Heart left ventricle (tissue), 16 donors: ENCODE measurements around the gene SLC9A5. TPM values are rescaled to one million over a fixed set of nuclear protein-coding genes. Genes with fewer than 3 reads are reported as not detected.

ENCODE experiments used
- ATAC-seq, 4 donors: fragments of 200-7000 bp; cut with Tn5 transposase; one replicate each; pipeline ENCODE4 v1.9.1; 2020 to 2022; ENCODE audit warnings: moderate library complexity in 4 of 4, mild to moderate bottlenecking in 3 of 4, moderate number of reproducible peaks in 1 of 4
- DNase-seq, 5 donors: peaks; one replicate each; pipeline ENCODE4 v3.0.0-alpha.2; 2020
- H3K27ac ChIP-seq, 12 donors: fragments of 200-600 bp; sonication (generic) in 4 of 12; one replicate each; pipeline versions ENCODE4 v1.5.0 to v1.8.0; 2016 to 2022; ENCODE audit warnings: mild to moderate bottlenecking in 2 of 12
- H3K27me3 ChIP-seq, 9 donors: fragments of 200-600 bp; sonication (generic) in 2 of 9; one replicate each; pipeline versions ENCODE4 v1.5.1 to v1.8.0; 2016 to 2022; ENCODE audit warnings: mild to moderate bottlenecking in 3 of 9
- H3K36me3 ChIP-seq, 9 donors: fragments of 200-600 bp; sonication (generic) in 2 of 9; one replicate each; pipeline versions ENCODE4 v1.5.0 to v1.8.0; 2018 to 2022; ENCODE audit warnings: mild to moderate bottlenecking in 2 of 9
- H3K4me1 ChIP-seq, 12 donors: fragments of 200-600 bp; sonication (generic) in 4 of 12; one replicate each; pipeline versions ENCODE4 v1.5.0 to v1.8.0; 2016 to 2022; ENCODE audit warnings: mild to moderate bottlenecking in 3 of 12
- H3K4me3 ChIP-seq, 12 donors: fragments of 200-600 bp; sonication (generic) in 4 of 12; one replicate each; pipeline versions ENCODE4 v1.5.0 to v1.8.0; 2017 to 2022; ENCODE audit warnings: mild to moderate bottlenecking in 9 of 12, moderate library complexity in 4 of 12
- H3K9me3 ChIP-seq, 12 donors: fragments of 200-600 bp; sonication (generic) in 4 of 12; one replicate each; pipeline versions ENCODE4 v1.5.0 to v1.8.0; 2016 to 2022; ENCODE audit warnings: mild to moderate bottlenecking in 1 of 12
- POLR2A ChIP-seq, 2 donors: fragments of 450-650 bp; IDR thresholded peaks; one replicate each; pipeline ENCODE4 v1.6.1; 2017; ENCODE audit warnings: antibody characterized with exemption in 2 of 2, mild to moderate bottlenecking in 2 of 2, moderate library complexity in 2 of 2
- intact Hi-C, 10 donors: fragments of 100-400 bp; cut with DNase I; formaldehyde crosslinking; loops; one replicate each; pipeline versions ENCODE4 v1.11.1 to v1.14.2; 2022
- microRNA counts, 2 donors: library from miRNA; unstranded; fragments of <30 nt; microRNA quantifications; one replicate each; lab custom pipeline; 2016
- microRNA-seq, 4 donors: library from miRNA; unstranded; fragments of <30 nt; microRNA quantifications; one replicate each; pipeline versions ENCODE4 to v1.2.0, GENCODE V29; 2017 to 2020
- polyA plus RNA-seq, 2 donors: library from polyadenylated mRNA; stranded (reverse); fragments of 200-250 nt; gene quantifications; one replicate each; pipeline ENCODE4 v1.2.3, GENCODE V29; 2013
- total RNA-seq, 9 donors: library from RNA; depleted of rRNA in 2 of 9; stranded (reverse); fragments of >200 nt in 2 of 9; fragmentation: NEBNext Ultra II Directional in 3 of 9; extraction: Animal tissue kit (Norgen Biotek cat#: 25700) in 3 of 9; gene quantifications; one replicate each; pipeline versions ENCODE4 v1.1.0 to v1.2.4, GENCODE V29; 2016 to 2023
- TF ChIP-seq, protein P1 (sequence below), 12 donors: fragments of 200-600 bp; sonication (generic) in 4 of 12; IDR thresholded peaks; one replicate each; pipeline versions ENCODE4 v1.5.0 to v1.8.0; 2018 to 2022; ENCODE audit warnings: antibody characterized with exemption in 12 of 12, mild to moderate bottlenecking in 5 of 12
- donor health status: ischemic (EF 13 %, LVEDD 7.1; RV severe dilation, severe dysfunction).
- donor health status: healthy with polysubstance abuse.
- donor health status: DM: no; HTN: yes; CAD: no.
- donor health status: DM: no; HTN: no; CAD: no.
- donor health status: ischemic (EF 25% LVEDD 6.9; RV normal size, moderate dysfunction).
- donor health status: ischemic (EF 25% LVEDD 5.7; RV mildly dilated, moderate dysfunction).
- donor health status: healthy.
- donor health status: DM: yes; HTN: yes; CAD: no.
- donor health status: ischemic (EF 35%, LVEDD 5.7; RV mildly dilated, moderate dysfunction).
- donor health status: nonischemic (EF 11% LVEDD 7.7; RV severe dilation, severe dysfunction).
- donor health status: DM: yes; HTN: yes; CAD: no.
- donor health status: PGD.
- donor health status: ischemic (EF 29% LVEDD 5.4; RV normal size, mild dysfunction).
- donor health status: nonischemic (EF 23%, LVEDD 6.1; RV moderate dilation, normal function).

Gene SLC9A5
- total and polyA plus RNA-seq, 11 donors = 0.16 to 2.0 (median 1.2) TPM

DNA sequence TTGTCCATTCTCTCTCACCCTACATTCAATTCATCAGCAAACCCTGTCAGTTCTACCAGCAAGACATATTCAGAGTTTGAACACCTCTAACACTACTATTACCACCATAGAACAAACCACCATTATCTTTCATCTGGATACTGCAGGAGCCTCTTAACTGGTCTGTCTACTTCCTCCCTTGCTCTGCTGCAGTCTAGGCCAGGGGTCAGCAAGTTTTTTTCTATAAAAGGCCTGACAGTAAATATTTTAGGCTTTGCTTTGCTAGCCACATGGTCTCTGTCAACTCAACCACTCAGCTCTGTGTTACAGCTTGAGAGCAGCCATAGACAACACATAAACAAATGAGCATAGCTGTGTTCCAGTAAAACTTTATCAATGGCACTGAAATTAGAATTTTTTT lies 63.9 kb downstream of the SLC9A5 start:
- H3K36me3 ChIP-seq = no peaks in the 10 kb centered on the region
- DNase-seq (no peak), ATAC-seq (no peak)
- intact Hi-C loops = no loop called here
- peaks cover 0 to 9% (median 0%) of the 10 kb centered on the region in 12 donors for H3K4me1 ChIP-seq
- TF ChIP-seq POLR2A (IDR thresholded peaks at IDR 0.05) = no peak
- TF ChIP-seq, protein P1, sequence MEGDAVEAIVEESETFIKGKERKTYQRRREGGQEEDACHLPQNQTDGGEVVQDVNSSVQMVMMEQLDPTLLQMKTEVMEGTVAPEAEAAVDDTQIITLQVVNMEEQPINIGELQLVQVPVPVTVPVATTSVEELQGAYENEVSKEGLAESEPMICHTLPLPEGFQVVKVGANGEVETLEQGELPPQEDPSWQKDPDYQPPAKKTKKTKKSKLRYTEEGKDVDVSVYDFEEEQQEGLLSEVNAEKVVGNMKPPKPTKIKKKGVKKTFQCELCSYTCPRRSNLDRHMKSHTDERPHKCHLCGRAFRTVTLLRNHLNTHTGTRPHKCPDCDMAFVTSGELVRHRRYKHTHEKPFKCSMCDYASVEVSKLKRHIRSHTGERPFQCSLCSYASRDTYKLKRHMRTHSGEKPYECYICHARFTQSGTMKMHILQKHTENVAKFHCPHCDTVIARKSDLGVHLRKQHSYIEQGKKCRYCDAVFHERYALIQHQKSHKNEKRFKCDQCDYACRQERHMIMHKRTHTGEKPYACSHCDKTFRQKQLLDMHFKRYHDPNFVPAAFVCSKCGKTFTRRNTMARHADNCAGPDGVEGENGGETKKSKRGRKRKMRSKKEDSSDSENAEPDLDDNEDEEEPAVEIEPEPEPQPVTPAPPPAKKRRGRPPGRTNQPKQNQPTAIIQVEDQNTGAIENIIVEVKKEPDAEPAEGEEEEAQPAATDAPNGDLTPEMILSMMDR (IDR thresholded peaks at IDR 0.05) = no peak
- H3K27me3 ChIP-seq = peaks cover 0 to 6% (median 0%) of the 10 kb centered on the region in 9 donors
- H3K4me3 ChIP-seq = no peak overlapping the region
- no peak overlapping the region for H3K27ac ChIP-seq
- H3K9me3 ChIP-seq = no peaks in the 10 kb centered on the region

DNA sequence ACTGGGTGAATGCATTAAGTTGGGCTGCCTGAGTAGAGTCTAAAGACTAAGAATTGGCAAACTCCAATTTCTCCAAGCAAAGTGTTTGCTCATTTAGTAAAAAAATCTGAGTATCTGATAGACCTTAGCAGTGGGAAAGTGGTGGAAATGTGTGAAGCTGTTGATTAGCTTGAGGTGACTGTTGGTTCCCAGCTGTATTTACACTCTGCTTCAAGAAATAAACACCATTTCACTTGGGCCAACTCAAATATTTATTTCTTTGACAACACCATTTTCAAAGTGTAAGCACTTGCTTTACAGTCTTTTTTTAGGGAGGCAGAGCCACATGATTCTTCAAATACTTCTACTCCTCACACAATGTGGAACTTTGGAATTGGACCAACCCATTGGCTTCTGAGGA lies 69.1 kb downstream of the SLC9A5 start:
- peaks cover 0 to 52% (median 5%) of the 10 kb centered on the region in 9 donors for H3K27me3 ChIP-seq
- no peaks in the 10 kb centered on the region for H3K9me3 ChIP-seq

More for the DNA sequence above, 69.1 kb downstream of the SLC9A5 start:
- no peak overlapping the region for H3K27ac ChIP-seq
- ATAC-seq = no peak
- TF ChIP-seq, protein P1 (IDR thresholded peaks at IDR 0.05) = no peak
- TF ChIP-seq POLR2A (IDR thresholded peaks at IDR 0.05) = no peak
- H3K4me3 ChIP-seq = no peak overlapping the region
- no peak for DNase-seq
- H3K36me3 ChIP-seq = no peaks in the 10 kb centered on the region
- no peaks in the 10 kb centered on the region for H3K4me1 ChIP-seq
- intact Hi-C loops = no loop called here

MicroRNAs within 50 kb of the gene (microRNA counts, 767-probe panel; counts per million panel counts)
- microRNA hsa-miR-328 (lab: Ali Mortazavi, UCI) = 1,472 to 1,754 counts per million in 2 donors

Small RNA genes within 50 kb of the gene (microRNA-seq; reads per million reads assigned to microRNA genes)
- gene MIR328 = 154 to 533 (median 271) reads per million in 4 donors

Other genes starting within 250 kb of the SLC9A5 start
- gene CBFB, start 219.8 kb upstream of the SLC9A5 start, total RNA-seq = 10 to 100 TPM; 16.4 to 53.6 (median 28.1) TPM
- 10 to 100 TPM; 11.3 to 41.0 TPM for gene CBFB, start 219.8 kb upstream of the SLC9A5 start, polyA plus RNA-seq
- 10 to 100 TPM in 5 of 9 donors, 1 to 10 TPM in 4; 8.4 to 17.8 (median 11.6) TPM for gene PHAF1, start 139.0 kb upstream of the SLC9A5 start, total RNA-seq
- 10 to 100 TPM in 1 of 2 donors, 1 to 10 TPM in 1; 5.6 to 11.6 TPM for gene PHAF1, start 139.0 kb upstream of the SLC9A5 start, polyA plus RNA-seq
- 10 to 100 TPM in 5 of 9 donors, 1 to 10 TPM in 4; 8.6 to 17.5 (median 11.9) TPM for gene B3GNT9, start 98.0 kb upstream of the SLC9A5 start, total RNA-seq
- gene B3GNT9, start 98.0 kb upstream of the SLC9A5 start, polyA plus RNA-seq = 10 to 100 TPM in 1 of 2 donors, 1 to 10 TPM in 1; 6.4 to 16.9 TPM
- gene TRADD, start 89.1 kb upstream of the SLC9A5 start, total RNA-seq = 10 to 100 TPM in 4 of 9 donors, 1 to 10 TPM in 5; 4.7 to 14.3 (median 8.4) TPM
- 10 to 100 TPM in 1 of 2 donors, 1 to 10 TPM in 1; 6.8 to 16.2 TPM for gene TRADD, start 89.1 kb upstream of the SLC9A5 start, polyA plus RNA-seq
- gene FBXL8, start 89.0 kb upstream of the SLC9A5 start, total RNA-seq = 10 to 100 TPM in 1 of 9 donors, 1 to 10 TPM in 8; 5.0 to 13.4 (median 7.2) TPM
- 1 to 10 TPM; 5.4 to 9.2 TPM for gene FBXL8, start 89.0 kb upstream of the SLC9A5 start, polyA plus RNA-seq
- 10 to 100 TPM; 11.6 to 62.4 (median 35.4) TPM for gene HSF4, start 84.2 kb upstream of the SLC9A5 start, total RNA-seq
- 10 to 100 TPM in 1 of 2 donors, 1 to 10 TPM in 1; 5.9 to 62.5 TPM for gene HSF4, start 84.2 kb upstream of the SLC9A5 start, polyA plus RNA-seq
- gene NOL3, start 78.4 kb upstream of the SLC9A5 start, total RNA-seq = 100 to 1,000 TPM in 1 of 9 donors, 10 to 100 TPM in 8; 64.9 to 119 (median 77.4) TPM
- gene NOL3, start 78.4 kb upstream of the SLC9A5 start, polyA plus RNA-seq = 100 to 1,000 TPM; 112 to 121 TPM
- 10 to 100 TPM in 5 of 9 donors, 1 to 10 TPM in 4; 4.1 to 21.6 (median 11.1) TPM for gene MATCAP1, start 65.0 kb upstream of the SLC9A5 start, total RNA-seq
- gene MATCAP1, start 65.0 kb upstream of the SLC9A5 start, polyA plus RNA-seq = 10 to 100 TPM; 10.2 to 15.5 TPM
- gene EXOC3L1, start 58.8 kb upstream of the SLC9A5 start, total RNA-seq = 1 to 10 TPM; 1.9 to 9.1 (median 2.8) TPM
- gene EXOC3L1, start 58.8 kb upstream of the SLC9A5 start, polyA plus RNA-seq = 1 to 10 TPM; 3.4 to 7.0 TPM
- 10 to 100 TPM; 25.2 to 71.3 (median 33.7) TPM for gene E2F4, start 56.8 kb upstream of the SLC9A5 start, total RNA-seq
- 10 to 100 TPM; 29.3 to 41.4 TPM for gene E2F4, start 56.8 kb upstream of the SLC9A5 start, polyA plus RNA-seq
- 1 to 10 TPM in 1 of 9 donors, under 1 TPM in 8; 0.32 to 1.8 (median 0.65) TPM for gene ELMO3, start 49.8 kb upstream of the SLC9A5 start, total RNA-seq
- under 1 TPM; 0.68 to 0.91 TPM for gene ELMO3, start 49.8 kb upstream of the SLC9A5 start, polyA plus RNA-seq
- gene TMEM208, start 21.8 kb upstream of the SLC9A5 start, total RNA-seq = 10 to 100 TPM in 6 of 9 donors, 1 to 10 TPM in 3; 6.2 to 21.8 (median 11.9) TPM
- 10 to 100 TPM; 49.5 to 79.7 TPM for gene TMEM208, start 21.8 kb upstream of the SLC9A5 start, polyA plus RNA-seq
- gene FHOD1, start 1.5 kb upstream of the SLC9A5 start, total RNA-seq = 10 to 100 TPM in 8 of 9 donors, 1 to 10 TPM in 1; 9.6 to 30.3 (median 18.0) TPM
- gene FHOD1, start 1.5 kb upstream of the SLC9A5 start, polyA plus RNA-seq = 10 to 100 TPM; 13.1 to 26.6 TPM
- 1 to 10 TPM in 4 of 9 donors, under 1 TPM in 5; 0.44 to 4.0 (median 0.94) TPM for gene PLEKHG4, start 30.6 kb downstream of the SLC9A5 start, total RNA-seq
- 1 to 10 TPM; 1.2 to 1.4 TPM for gene PLEKHG4, start 30.6 kb downstream of the SLC9A5 start, polyA plus RNA-seq
- gene KCTD19, start 77.8 kb downstream of the SLC9A5 start, total RNA-seq = under 1 TPM in 1 of 9 donors, not detected in 8; 0.29 TPM
- under 1 TPM in 1 of 2 donors, not detected in 1; 0.19 TPM for gene KCTD19, start 77.8 kb downstream of the SLC9A5 start, polyA plus RNA-seq
- gene LRRC36, start 77.8 kb downstream of the SLC9A5 start, total RNA-seq = under 1 TPM in 1 of 9 donors, not detected in 8; 0.27 TPM
- gene LRRC36, start 77.8 kb downstream of the SLC9A5 start, polyA plus RNA-seq = under 1 TPM; 0.15 to 0.42 TPM
- 10 to 100 TPM in 5 of 9 donors, 1 to 10 TPM in 4; 7.0 to 17.0 (median 10.2) TPM for gene TPPP3, start 144.5 kb downstream of the SLC9A5 start, total RNA-seq
- gene TPPP3, start 144.5 kb downstream of the SLC9A5 start, polyA plus RNA-seq = 10 to 100 TPM; 13.4 to 20.1 TPM
- 10 to 100 TPM in 1 of 9 donors, 1 to 10 TPM in 8; 3.5 to 11.6 (median 5.4) TPM for gene ZDHHC1, start 167.5 kb downstream of the SLC9A5 start, total RNA-seq
- 1 to 10 TPM; 2.7 to 5.1 TPM for gene ZDHHC1, start 167.5 kb downstream of the SLC9A5 start, polyA plus RNA-seq
- gene HSD11B2, start 182.1 kb downstream of the SLC9A5 start, total RNA-seq = under 1 TPM in 8 of 9 donors, not detected in 1; 0.32 to 1.00 (median 0.59) TPM
- gene HSD11B2, start 182.1 kb downstream of the SLC9A5 start, polyA plus RNA-seq = under 1 TPM; 0.15 to 0.26 TPM
- 100 to 1,000 TPM in 3 of 9 donors, 10 to 100 TPM in 6; 52.7 to 141 (median 68.5) TPM for gene ATP6V0D1, start 232.2 kb downstream of the SLC9A5 start, total RNA-seq
- gene ATP6V0D1, start 232.2 kb downstream of the SLC9A5 start, polyA plus RNA-seq = 100 to 1,000 TPM in 1 of 2 donors, 10 to 100 TPM in 1; 18.6 to 104 TPM
- gene AGRP, start 234.6 kb downstream of the SLC9A5 start, total RNA-seq = not detected
- not detected for gene AGRP, start 234.6 kb downstream of the SLC9A5 start, polyA plus RNA-seq